Endodermal cell (in vitro differentiated cells): Measurements from ENCODE around the gene DNMT3A. TPM values are rescaled to one million over a fixed set of nuclear protein-coding genes. Genes with fewer than 3 reads are reported as not detected.

Experiments used
- DNase-seq: peaks from one replicate; pipeline ENCODE4 v3.0.0-alpha.2; 2017
- H3K27ac ChIP-seq: 2 replicates; pipeline ENCODE4 v1.5.1; 2013; ENCODE audit warnings: mild to moderate bottlenecking, low read depth, low read length, moderate library complexity
- H3K27me3 ChIP-seq: 2 replicates; pipeline ENCODE4 v1.6.1; 2013; ENCODE audit warnings: mild to moderate bottlenecking, low read length, moderate library complexity; ENCODE audit not compliant: insufficient read depth, control insufficient read depth, poor library complexity, severe bottlenecking
- H3K36me3 ChIP-seq: 2 replicates; pipeline ENCODE4 v1.7.0; 2013; ENCODE audit warnings: mild to moderate bottlenecking, low read length, moderate library complexity; ENCODE audit not compliant: control insufficient read depth, insufficient read depth
- H3K4me1 ChIP-seq: one replicate; pipeline ENCODE4 v1.7.0; 2013; ENCODE audit warnings: low read length; ENCODE audit not compliant: control insufficient read depth, insufficient read depth
- H3K4me3 ChIP-seq: 2 replicates; pipeline ENCODE4 v1.5.1; 2013; ENCODE audit warnings: mild to moderate bottlenecking, low read length, moderate library complexity
- H3K9ac ChIP-seq: 2 replicates; pipeline ENCODE4 v1.6.1; 2013; ENCODE audit warnings: mild to moderate bottlenecking, low read length, moderate library complexity; ENCODE audit not compliant: poor library complexity, severe bottlenecking; ENCODE audit errors: extremely low read depth
- H3K9me3 ChIP-seq: 2 replicates; pipeline ENCODE4 v1.6.1; 2013; ENCODE audit warnings: mild to moderate bottlenecking, low read length, moderate library complexity; ENCODE audit not compliant: control insufficient read depth
- H3K27ac Mint-ChIP-seq: 2 replicates; pipeline ENCODE4 v1.8.0; 2020; ENCODE audit warnings: mixed read lengths
- H3K27me3 Mint-ChIP-seq: 2 replicates; pipeline ENCODE4 v1.8.0; 2021; ENCODE audit warnings: mild to moderate bottlenecking, mixed read lengths; ENCODE audit not compliant: insufficient read depth
- H3K36me3 Mint-ChIP-seq: 2 replicates; pipeline ENCODE4 v1.8.0; 2020; ENCODE audit warnings: low read depth, mixed read lengths
- H3K4me1 Mint-ChIP-seq: 2 replicates; pipeline ENCODE4 v1.8.0; 2020; ENCODE audit warnings: mixed read lengths
- H3K4me3 Mint-ChIP-seq: 2 replicates; pipeline ENCODE4 v1.8.0; 2020; ENCODE audit warnings: mild to moderate bottlenecking, moderate library complexity, mixed read lengths
- H3K9me3 Mint-ChIP-seq: 2 replicates; pipeline ENCODE4 v1.8.0; 2020; ENCODE audit warnings: mild to moderate bottlenecking, mixed read lengths
- WGBS, 2 experiments: methylation state at CpG; one replicate each; pipeline versions ENCODE4 v1.1.5 to v1.1.7; 2013; ENCODE audit warnings: missing lambda C conversion rate in 2 of 2, mixed read lengths in 1 of 2; ENCODE audit not compliant: insufficient coverage in 1 of 2, insufficient read length in 1 of 2; 5-methylcytosine and 5-hydroxymethylcytosine counted together
- total RNA-seq, 2 donors: library from RNA; stranded (reverse); fragmentation: NEBNext Ultra II Directional in 1 of 2; extraction: Animal tissue kit (Norgen Biotek cat#: 25700) in 1 of 2; gene quantifications; 2 replicates in 1 of 2; 3 replicates in 1 of 2; pipeline ENCODE4 v1.2.1, GENCODE V29; 2021
- TF ChIP-seq, protein P1 (sequence below): fragments of 200-600 bp; sonication (generic); conservative IDR thresholded peaks from 2 replicates; pipeline ENCODE4 v1.5.0; 2021; ENCODE audit warnings: antibody characterized with exemption, mild to moderate bottlenecking

The DNMT3A gene
- total RNA-seq, 2 donors from 2014 or later, result 124 to 139 TPM

GRCh38 chr2:25188405-25188804 lies 153.3 kb downstream of the DNMT3A start:
- H3K4me3 Mint-ChIP-seq, result no peak overlapping the region
- WGBS, 2 experiments, result 89 to 93% methylated on average over 4 of the region's 4 CpGs
- H3K4me1 Mint-ChIP-seq, result peaks cover 27% of the 10 kb centered on the region

GRCh38 chr2:25187729-25188350 lies 153.9 kb downstream of the DNMT3A start:
- H3K9me3 ChIP-seq, result no peaks in the 10 kb centered on the region
- 86 to 91% methylated on average over 10 to 11 of the region's 11 CpGs for WGBS, 2 experiments
- Mint-ChIP-seq H3K27ac (no peak overlapping the region), H3K36me3 (no peaks in the 10 kb centered on the region), H3K27me3 (peaks cover 2% of the 10 kb centered on the region), H3K9me3 (no peaks in the 10 kb centered on the region), H3K4me3 (no peak overlapping the region), H3K4me1 (peaks cover 27% of the 10 kb centered on the region)
- no peaks in the 10 kb centered on the region for H3K27me3 ChIP-seq
- H3K9ac ChIP-seq, result no peak overlapping the region
- no peaks in the 10 kb centered on the region for H3K36me3 ChIP-seq
- no peak overlapping the region for H3K4me3 ChIP-seq
- H3K27ac ChIP-seq, result no peak overlapping the region
- DNase-seq, result no peak
- no peaks in the 10 kb centered on the region for H3K4me1 ChIP-seq
- TF ChIP-seq, protein P1, sequence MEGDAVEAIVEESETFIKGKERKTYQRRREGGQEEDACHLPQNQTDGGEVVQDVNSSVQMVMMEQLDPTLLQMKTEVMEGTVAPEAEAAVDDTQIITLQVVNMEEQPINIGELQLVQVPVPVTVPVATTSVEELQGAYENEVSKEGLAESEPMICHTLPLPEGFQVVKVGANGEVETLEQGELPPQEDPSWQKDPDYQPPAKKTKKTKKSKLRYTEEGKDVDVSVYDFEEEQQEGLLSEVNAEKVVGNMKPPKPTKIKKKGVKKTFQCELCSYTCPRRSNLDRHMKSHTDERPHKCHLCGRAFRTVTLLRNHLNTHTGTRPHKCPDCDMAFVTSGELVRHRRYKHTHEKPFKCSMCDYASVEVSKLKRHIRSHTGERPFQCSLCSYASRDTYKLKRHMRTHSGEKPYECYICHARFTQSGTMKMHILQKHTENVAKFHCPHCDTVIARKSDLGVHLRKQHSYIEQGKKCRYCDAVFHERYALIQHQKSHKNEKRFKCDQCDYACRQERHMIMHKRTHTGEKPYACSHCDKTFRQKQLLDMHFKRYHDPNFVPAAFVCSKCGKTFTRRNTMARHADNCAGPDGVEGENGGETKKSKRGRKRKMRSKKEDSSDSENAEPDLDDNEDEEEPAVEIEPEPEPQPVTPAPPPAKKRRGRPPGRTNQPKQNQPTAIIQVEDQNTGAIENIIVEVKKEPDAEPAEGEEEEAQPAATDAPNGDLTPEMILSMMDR, result no peak

More at GRCh38 chr2:25188405-25188804, 153.3 kb downstream of the DNMT3A start:
- Histone ChIP-seq H3K4me3 (no peak overlapping the region), H3K9me3 (no peaks in the 10 kb centered on the region), H3K27ac (no peak overlapping the region), H3K27me3 (no peaks in the 10 kb centered on the region), H3K9ac (no peak overlapping the region), H3K4me1 (no peaks in the 10 kb centered on the region), H3K36me3 (no peaks in the 10 kb centered on the region)
- no peak for DNase-seq
- Mint-ChIP-seq H3K36me3 (no peaks in the 10 kb centered on the region), H3K27me3 (peaks cover 2% of the 10 kb centered on the region), H3K27ac (no peak overlapping the region), H3K9me3 (no peaks in the 10 kb centered on the region)
- TF ChIP-seq, protein P1, result no peak

- Histone ChIP-seq H3K9ac (no peak overlapping the region), H3K27me3 (no peaks in the 10 kb centered on the region), H3K27ac (no peak overlapping the region), H3K4me1 (no peaks in the 10 kb centered on the region), H3K4me3 (no peak overlapping the region), H3K36me3 (no peaks in the 10 kb centered on the region), H3K9me3 (no peaks in the 10 kb centered on the region)
- H3K4me3 Mint-ChIP-seq, result no peak overlapping the region
- no peak overlapping the region for H3K27ac Mint-ChIP-seq
- H3K4me1 Mint-ChIP-seq, result peaks cover 4% of the 10 kb centered on the region
- peaks cover 3% of the 10 kb centered on the region for H3K27me3 Mint-ChIP-seq
- DNase-seq, result no peak
- WGBS, 2 experiments, result 83 to 88% methylated on average over 5 of the region's 5 CpGs
- H3K9me3 Mint-ChIP-seq, result peaks cover 10% of the 10 kb centered on the region
- TF ChIP-seq, protein P1, result no peak
- no peaks in the 10 kb centered on the region for H3K36me3 Mint-ChIP-seq
Observed at GRCh38 chr2:25184254-25184653, 157.5 kb downstream of the DNMT3A start.
